Measurements from ENCODE around the gene CFAP47. TPM values are rescaled to one million over a fixed set of nuclear protein-coding genes. Genes with fewer than 3 reads are reported as not detected.
"Not testable (repeated sequence)": the region's sequence is repeated elsewhere in the genome, so short reads cannot be mapped to it uniquely, and the experiment has no call there.

Gene CFAP47
- total and polyA plus RNA-seq, 2 donors (not counting 3 experiments of a cell fraction or from before 2014, with no cell fraction given): not detected

GRCh38 chrX:36218801-36219200 lies 299.3 kb downstream of the CFAP47 start:
- Histone ChIP-seq H3K27ac (ENCODE audit: insufficient read depth, low read depth, low read length) (no peak overlapping the region), H3K36me3 (ENCODE audit: control insufficient read depth in 2 of 2, extremely low read depth in 1 of 2, insufficient read depth in 2 of 2, low read length in 2 of 2) (no peaks in the 10 kb centered on the region), H3K79me2 (ENCODE audit: control insufficient read depth, insufficient read depth, low read length) (no peaks in the 10 kb centered on the region), H3K9me3 (replicated peaks; ENCODE audit: control insufficient read depth, insufficient read depth, low read length) (no peaks in the 10 kb centered on the region), H4K20me1 (replicated peaks; ENCODE audit: control insufficient read depth, extremely low read depth, insufficient read depth, low read length) (no peaks in the 10 kb centered on the region), H2AFZ (ENCODE audit: low read depth, low read length) (no peak overlapping the region), H3K4me2 (ENCODE audit: insufficient read depth, low read length) (no peak overlapping the region), H3K4me3 (replicated peaks in 1 of 3; ENCODE audit: insufficient read depth in 1 of 3, low read depth in 1 of 3, low read length in 3 of 3) (no peak overlapping the region), H3K9me1 (replicated peaks; ENCODE audit: control insufficient read depth, extremely low read depth, insufficient read depth, low read length) (no peaks in the 10 kb centered on the region), H3K4me1 (ENCODE audit: control insufficient read depth, extremely low read depth, insufficient read depth, low read length) (no peaks in the 10 kb centered on the region), H3K9ac (replicated peaks; ENCODE audit: extremely low read depth, insufficient read depth, low read length) (no peak overlapping the region), H3K27me3 (ENCODE audit: control insufficient read depth in 2 of 2, insufficient read depth in 2 of 2, low read length in 2 of 2) (no peaks in the 10 kb centered on the region)
- dilution Hi-C loops (cut with MboI; ENCODE audit: extremely low pct_ligation_motif_present, low sequenced_read_pairs) (no loop called here), intact Hi-C loops (cut with micrococcal nuclease) (no loop called here)
- POLR2A ChIA-PET: no interaction called here
- CTCF ChIA-PET: no interaction called here
- TF ChIP-seq MYC (IDR thresholded peaks at IDR 0.05; ENCODE audit: low read depth, low read length) (no peak), EZH2 (IDR thresholded peaks at IDR 0.05; ENCODE audit: borderline replicate concordance, low read depth, low read length, severe bottlenecking) (no peak), FOS (IDR thresholded peaks at IDR 0.05; ENCODE audit: borderline replicate concordance, insufficient read depth, low read length) (no peak), MAX (IDR thresholded peaks at IDR 0.05; ENCODE audit: insufficient read depth, insufficient read length) (no peak), CTCF (IDR thresholded peaks at IDR 0.05; ENCODE audit: extremely low read depth in 1 of 2, insufficient read depth in 1 of 2, low read depth in 1 of 2, low read length in 2 of 2) (no peak), JUN (IDR thresholded peaks at IDR 0.05; ENCODE audit: borderline replicate concordance, insufficient read depth, insufficient read length, low read depth) (no peak), POLR2AphosphoS5 (IDR thresholded peaks at IDR 0.05; ENCODE audit: insufficient read depth, low read depth, low read length) (no peak), POLR2A (IDR thresholded peaks at IDR 0.05; ENCODE audit: low read depth, low read length) (no peak), GATA2 (IDR thresholded peaks at IDR 0.05; ENCODE audit: insufficient read depth, insufficient read length, low read depth, low read length) (no peak)
- no TSS peak for BruUV-seq (replicated peaks)
- FAIRE-seq: no peak
- no peak for DNase-seq (ENCODE audit: low read depth, low spot score)

GRCh38 chrX:36234840-36235528 lies 315.4 kb downstream of the CFAP47 start:
- H3K9ac ChIP-seq (replicated peaks; ENCODE audit: extremely low read depth, insufficient read depth, low read length); H3K4me2 ChIP-seq (ENCODE audit: insufficient read depth, low read length); H3K4me3 ChIP-seq (replicated peaks in 1 of 3; ENCODE audit: insufficient read depth in 1 of 3, low read depth in 1 of 3, low read length in 3 of 3); H3K4me1 ChIP-seq (ENCODE audit: control insufficient read depth, extremely low read depth, insufficient read depth, low read length); POLR2A ChIA-PET; dilution Hi-C loops (cut with MboI; ENCODE audit: extremely low pct_ligation_motif_present, low sequenced_read_pairs); H3K9me3 ChIP-seq (replicated peaks; ENCODE audit: control insufficient read depth, insufficient read depth, low read length); DNase-seq (ENCODE audit: low read depth, low spot score); H4K20me1 ChIP-seq (replicated peaks; ENCODE audit: control insufficient read depth, extremely low read depth, insufficient read depth, low read length); FAIRE-seq; H3K36me3 ChIP-seq (ENCODE audit: control insufficient read depth in 2 of 2, extremely low read depth in 1 of 2, insufficient read depth in 2 of 2, low read length in 2 of 2); intact Hi-C loops (cut with micrococcal nuclease); H2AFZ ChIP-seq (ENCODE audit: low read depth, low read length); H3K79me2 ChIP-seq (ENCODE audit: control insufficient read depth, insufficient read depth, low read length); H3K27me3 ChIP-seq (ENCODE audit: control insufficient read depth in 2 of 2, insufficient read depth in 2 of 2, low read length in 2 of 2); BruUV-seq (replicated peaks); H3K27ac ChIP-seq (ENCODE audit: insufficient read depth, low read depth, low read length); H3K9me1 ChIP-seq (replicated peaks; ENCODE audit: control insufficient read depth, extremely low read depth, insufficient read depth, low read length); CTCF ChIA-PET: not testable (repeated sequence)
